ENCODE data around the gene CTIF.

Gene CTIF

GRCh38 chr18:48750485-48751175 lies 211.8 kb downstream of the CTIF start:
- H3K27ac ChIP-seq (ENCODE audit: low read depth, low read length): no peak overlapping the region
- H3K27me3 ChIP-seq (ENCODE audit: control insufficient read depth, insufficient read depth, low read length): no peaks in the 10 kb centered on the region
- H3K36me3 ChIP-seq (ENCODE audit: control insufficient read depth, insufficient read depth, low read length): no peaks in the 10 kb centered on the region
- H3K4me1 ChIP-seq (ENCODE audit: control insufficient read depth, insufficient read depth, low read length): no peaks in the 10 kb centered on the region
- H3K4me3 ChIP-seq (ENCODE audit: low read depth, low read length): no peak overlapping the region
- H3K9me3 ChIP-seq (ENCODE audit: control insufficient read depth, insufficient read depth, low read length): no peaks in the 10 kb centered on the region
- H3K9ac ChIP-seq (ENCODE audit: low read depth, low read length): no peak overlapping the region

GRCh38 chr18:48751727-48752468 lies 213.1 kb downstream of the CTIF start:
- no peaks in the 10 kb centered on the region for H3K27me3 ChIP-seq (ENCODE audit: control insufficient read depth, insufficient read depth, low read length)
- no peaks in the 10 kb centered on the region for H3K4me1 ChIP-seq (ENCODE audit: control insufficient read depth, insufficient read depth, low read length)
- no peak overlapping the region for H3K9ac ChIP-seq (ENCODE audit: low read depth, low read length)
- H3K9me3 ChIP-seq (ENCODE audit: control insufficient read depth, insufficient read depth, low read length): no peaks in the 10 kb centered on the region
- H3K36me3 ChIP-seq (ENCODE audit: control insufficient read depth, insufficient read depth, low read length): no peaks in the 10 kb centered on the region
- H3K27ac ChIP-seq (ENCODE audit: low read depth, low read length): no peak overlapping the region
- H3K4me3 ChIP-seq (ENCODE audit: low read depth, low read length): no peak overlapping the region

GRCh38 chr18:48752478-48752877 lies 213.6 kb downstream of the CTIF start:
- no peaks in the 10 kb centered on the region for H3K4me1 ChIP-seq (ENCODE audit: control insufficient read depth, insufficient read depth, low read length)

GRCh38 chr18:48752928-48753327 lies 214.1 kb downstream of the CTIF start:
- Histone ChIP-seq H3K9me3 (ENCODE audit: control insufficient read depth, insufficient read depth, low read length) (no peaks in the 10 kb centered on the region), H3K4me3 (ENCODE audit: low read depth, low read length) (no peak overlapping the region), H3K9ac (ENCODE audit: low read depth, low read length) (no peak overlapping the region), H3K36me3 (ENCODE audit: control insufficient read depth, insufficient read depth, low read length) (no peaks in the 10 kb centered on the region), H3K4me1 (ENCODE audit: control insufficient read depth, insufficient read depth, low read length) (no peaks in the 10 kb centered on the region), H3K27ac (ENCODE audit: low read depth, low read length) (no peak overlapping the region), H3K27me3 (ENCODE audit: control insufficient read depth, insufficient read depth, low read length) (no peaks in the 10 kb centered on the region)

More at GRCh38 chr18:48752478-48752877, 213.6 kb downstream of the CTIF start:
- H3K9ac ChIP-seq (ENCODE audit: low read depth, low read length): no peak overlapping the region
- H3K9me3 ChIP-seq (ENCODE audit: control insufficient read depth, insufficient read depth, low read length): no peaks in the 10 kb centered on the region
- H3K4me3 ChIP-seq (ENCODE audit: low read depth, low read length): no peak overlapping the region
- no peaks in the 10 kb centered on the region for H3K27me3 ChIP-seq (ENCODE audit: control insufficient read depth, insufficient read depth, low read length)
- H3K36me3 ChIP-seq (ENCODE audit: control insufficient read depth, insufficient read depth, low read length): no peaks in the 10 kb centered on the region
- H3K27ac ChIP-seq (ENCODE audit: low read depth, low read length): no peak overlapping the region

- no peaks in the 10 kb centered on the region for H3K36me3 ChIP-seq (ENCODE audit: control insufficient read depth, insufficient read depth, low read length)
- no peaks in the 10 kb centered on the region for H3K9me3 ChIP-seq (ENCODE audit: control insufficient read depth, insufficient read depth, low read length)
- H3K27ac ChIP-seq (ENCODE audit: low read depth, low read length): no peak overlapping the region
- H3K27me3 ChIP-seq (ENCODE audit: control insufficient read depth, insufficient read depth, low read length): no peaks in the 10 kb centered on the region
- no peak overlapping the region for H3K4me3 ChIP-seq (ENCODE audit: low read depth, low read length)
- no peak overlapping the region for H3K9ac ChIP-seq (ENCODE audit: low read depth, low read length)
- H3K4me1 ChIP-seq (ENCODE audit: control insufficient read depth, insufficient read depth, low read length): no peaks in the 10 kb centered on the region
Observed at GRCh38 chr18:48753691-48754090, 214.9 kb downstream of the CTIF start.

- Histone ChIP-seq H3K4me3 (ENCODE audit: low read depth, low read length) (no peak overlapping the region), H3K9me3 (ENCODE audit: control insufficient read depth, insufficient read depth, low read length) (no peaks in the 10 kb centered on the region), H3K36me3 (ENCODE audit: control insufficient read depth, insufficient read depth, low read length) (no peaks in the 10 kb centered on the region), H3K27ac (ENCODE audit: low read depth, low read length) (no peak overlapping the region), H3K9ac (ENCODE audit: low read depth, low read length) (no peak overlapping the region), H3K27me3 (ENCODE audit: control insufficient read depth, insufficient read depth, low read length) (no peaks in the 10 kb centered on the region), H3K4me1 (ENCODE audit: control insufficient read depth, insufficient read depth, low read length) (no peaks in the 10 kb centered on the region)
Observed at GRCh38 chr18:48754559-48754958, 215.7 kb downstream of the CTIF start.

- Histone ChIP-seq H3K9ac (ENCODE audit: low read depth, low read length) (no peak overlapping the region), H3K9me3 (ENCODE audit: control insufficient read depth, insufficient read depth, low read length) (no peaks in the 10 kb centered on the region), H3K27ac (ENCODE audit: low read depth, low read length) (no peak overlapping the region), H3K36me3 (ENCODE audit: control insufficient read depth, insufficient read depth, low read length) (0 out of 2 replicates have a peak, but pooled peaks cover 2% of the 10 kb centered on the region), H3K4me1 (ENCODE audit: control insufficient read depth, insufficient read depth, low read length) (no peaks in the 10 kb centered on the region), H3K4me3 (ENCODE audit: low read depth, low read length) (no peak overlapping the region), H3K27me3 (ENCODE audit: control insufficient read depth, insufficient read depth, low read length) (no peaks in the 10 kb centered on the region)
Observed at GRCh38 chr18:48754993-48755473, 216.2 kb downstream of the CTIF start.

- H3K4me3 ChIP-seq (ENCODE audit: low read depth, low read length): no peak overlapping the region
- no peak overlapping the region for H3K27ac ChIP-seq (ENCODE audit: low read depth, low read length)
- H3K9ac ChIP-seq (ENCODE audit: low read depth, low read length): no peak overlapping the region
- H3K9me3 ChIP-seq (ENCODE audit: control insufficient read depth, insufficient read depth, low read length): no peaks in the 10 kb centered on the region
- H3K36me3 ChIP-seq (ENCODE audit: control insufficient read depth, insufficient read depth, low read length): peaks cover 8% of the 10 kb centered on the region; the same call in 1 of the 2 replicates
- H3K4me1 ChIP-seq (ENCODE audit: control insufficient read depth, insufficient read depth, low read length): no peaks in the 10 kb centered on the region
- no peaks in the 10 kb centered on the region for H3K27me3 ChIP-seq (ENCODE audit: control insufficient read depth, insufficient read depth, low read length)
Observed at GRCh38 chr18:48756511-48757226, 217.8 kb downstream of the CTIF start.

GRCh38 chr18:48757367-48757766 lies 218.5 kb downstream of the CTIF start:
- peaks cover 10% of the 10 kb centered on the region; the same call in 1 of the 2 replicates for H3K36me3 ChIP-seq (ENCODE audit: control insufficient read depth, insufficient read depth, low read length)
- H3K4me1 ChIP-seq (ENCODE audit: control insufficient read depth, insufficient read depth, low read length): no peaks in the 10 kb centered on the region
- H3K9me3 ChIP-seq (ENCODE audit: control insufficient read depth, insufficient read depth, low read length): no peaks in the 10 kb centered on the region
- no peak overlapping the region for H3K9ac ChIP-seq (ENCODE audit: low read depth, low read length)
- no peak overlapping the region for H3K4me3 ChIP-seq (ENCODE audit: low read depth, low read length)
- no peak overlapping the region for H3K27ac ChIP-seq (ENCODE audit: low read depth, low read length)
- H3K27me3 ChIP-seq (ENCODE audit: control insufficient read depth, insufficient read depth, low read length): no peaks in the 10 kb centered on the region

GRCh38 chr18:48757906-48758305 lies 219.1 kb downstream of the CTIF start:
- Histone ChIP-seq H3K9me3 (ENCODE audit: control insufficient read depth, insufficient read depth, low read length) (no peaks in the 10 kb centered on the region), H3K4me3 (ENCODE audit: low read depth, low read length) (no peak overlapping the region), H3K9ac (ENCODE audit: low read depth, low read length) (no peak overlapping the region), H3K27ac (ENCODE audit: low read depth, low read length) (no peak overlapping the region), H3K27me3 (ENCODE audit: control insufficient read depth, insufficient read depth, low read length) (no peaks in the 10 kb centered on the region), H3K4me1 (ENCODE audit: control insufficient read depth, insufficient read depth, low read length) (no peaks in the 10 kb centered on the region; the same call in 1 of the 2 replicates), H3K36me3 (ENCODE audit: control insufficient read depth, insufficient read depth, low read length) (peaks cover 10% of the 10 kb centered on the region; the same call in 1 of the 2 replicates)
